SH-SY5Y (cell line): ENCODE results near the gene RAD51B.

Source experiments
- GATA2 ChIP-seq: IDR thresholded peaks from 2 replicates; pipeline ENCODE4 v1.6.1; 2011; ENCODE audit warnings: mild to moderate bottlenecking, low read depth, low read length
- GATA3 ChIP-seq: IDR thresholded peaks from 2 replicates; pipeline ENCODE4 v1.6.1; 2011; ENCODE audit warnings: low read depth, mild to moderate bottlenecking, low read length, moderate library complexity

DNA sequence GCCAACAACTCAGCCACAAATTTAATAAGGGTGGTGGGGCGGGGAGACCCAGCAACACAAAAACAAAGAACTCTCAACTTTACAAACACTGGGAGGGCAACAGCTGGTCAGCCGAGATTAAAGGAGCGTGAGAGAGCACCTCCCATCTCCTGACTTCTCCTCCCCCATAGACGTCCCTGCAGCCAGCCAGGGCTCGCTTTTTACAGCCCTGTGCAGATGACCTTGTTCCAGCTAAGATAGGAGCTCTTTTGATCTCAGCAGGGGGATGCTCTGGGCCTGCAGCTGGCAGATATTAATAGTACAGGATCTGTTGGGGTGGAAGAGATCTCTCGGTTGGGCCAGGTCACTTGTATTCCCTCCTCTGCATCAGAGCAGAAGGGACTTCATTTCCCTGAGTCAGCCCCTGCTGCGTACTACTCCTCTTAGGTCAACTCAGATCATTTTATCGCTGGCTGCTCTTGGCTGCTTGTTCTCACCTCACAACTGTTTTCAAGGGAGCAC lies 475.8 kb downstream of the RAD51B start:
- TF ChIP-seq GATA3 (no peak), GATA2 (no peak)
